Calu3 (cell line): Measurements from ENCODE around the gene MYO9A. TPM values are rescaled to one million over a fixed set of nuclear protein-coding genes. Genes with fewer than 3 reads are reported as not detected.

Experiments used
- BruUV-seq: library from RNA; stranded (reverse); fragments of 400-500 nt; replicated peaks from 2 replicates; lab custom pipeline; 2021; lab: Mats Ljungman, UMichigan
- CTCF ChIA-PET: fragments of 300-600 bp; sonication (Branson Sonifier 250); formaldehyde crosslinking; loops from one replicate; lab custom pipeline; 2022; ENCODE audit warnings: antibody characterized with exemption; lab: Charles Lee
- DNase-seq: peaks from one replicate; pipeline ENCODE4 v3.0.0; 2022
- H3K27ac Mint-ChIP-seq: one replicate; pipeline ENCODE4 v1.8.0; 2022; ENCODE audit warnings: mixed read lengths; ENCODE audit not compliant: unreplicated experiment
- H3K27me3 Mint-ChIP-seq: one replicate; pipeline ENCODE4 v1.8.0; 2022; ENCODE audit warnings: mixed read lengths; ENCODE audit not compliant: unreplicated experiment
- H3K36me3 Mint-ChIP-seq: one replicate; pipeline ENCODE4 v1.8.0; 2022; ENCODE audit warnings: mild to moderate bottlenecking, moderate library complexity, mixed read lengths; ENCODE audit not compliant: insufficient read depth, unreplicated experiment
- H3K4me1 Mint-ChIP-seq: one replicate; pipeline ENCODE4 v1.8.0; 2022; ENCODE audit warnings: mild to moderate bottlenecking, low read depth, mixed read lengths; ENCODE audit not compliant: unreplicated experiment
- H3K4me3 Mint-ChIP-seq: one replicate; pipeline ENCODE4 v1.8.0; 2022; ENCODE audit warnings: mild to moderate bottlenecking, low read depth, moderate library complexity, mixed read lengths; ENCODE audit not compliant: unreplicated experiment
- H3K9me3 Mint-ChIP-seq: one replicate; pipeline ENCODE4 v1.8.0; 2022; ENCODE audit warnings: low read depth, mixed read lengths; ENCODE audit not compliant: unreplicated experiment
- CTCF ChIP-seq: fragments of 200-600 bp; IDR thresholded peaks from one replicate; pipeline ENCODE4 v1.8.0; 2022; ENCODE audit warnings: antibody characterized with exemption; ENCODE audit not compliant: unreplicated experiment
- intact Hi-C: fragments of 100-400 bp; cut with micrococcal nuclease; formaldehyde crosslinking; loops from one replicate; pipeline ENCODE4 v1.10.0; 2022; ENCODE audit not compliant: unreplicated experiment
- total RNA-seq: library from RNA; stranded (reverse); gene quantifications from 2 replicates; pipeline ENCODE4 v1.2.3, GENCODE V29; 2022

MYO9A gene
- total RNA-seq, 1 experiment from 2014 or later: 32.8 TPM

- intact Hi-C loops: no loop called here
- no peaks in the 10 kb centered on the region for H3K9me3 Mint-ChIP-seq
- H3K27ac Mint-ChIP-seq: no peak overlapping the region
Observed at GRCh38 chr15:72130272-72130671, 12.3 kb upstream of the MYO9A start.

GRCh38 chr15:72128359-72128758, 10.4 kb upstream of the MYO9A start:
- no peak overlapping the region for H3K27ac Mint-ChIP-seq
- DNase-seq: no peak
- no TSS peak for BruUV-seq
- H3K27me3 Mint-ChIP-seq: no peaks in the 10 kb centered on the region
- no peaks in the 10 kb centered on the region for H3K9me3 Mint-ChIP-seq
- CTCF ChIA-PET: interaction anchor here (0.5 kb wide), 1 partner anchor 43 kb away, joined by 3 read pairs; no protein-coding TSS in a partner anchor
- intact Hi-C loops: no loop called here
- no peaks in the 10 kb centered on the region for H3K36me3 Mint-ChIP-seq
- H3K4me1 Mint-ChIP-seq: no peaks in the 10 kb centered on the region
- H3K4me3 Mint-ChIP-seq: no peak overlapping the region
- TF ChIP-seq CTCF: no peak

More at GRCh38 chr15:72130272-72130671, 12.3 kb upstream of the MYO9A start:
- no peak for TF ChIP-seq CTCF
- no peaks in the 10 kb centered on the region for H3K27me3 Mint-ChIP-seq
- no peak overlapping the region for H3K4me3 Mint-ChIP-seq
- no peaks in the 10 kb centered on the region for H3K4me1 Mint-ChIP-seq
- CTCF ChIA-PET: interaction anchor here (1.0 to 1.5 kb wide), 3 partner anchors 9 to 378 kb away, joined by 3 to 8 read pairs (median 4); partner anchors contain the start of genes MYO9A and SENP8
- BruUV-seq: no TSS peak
- no peak for DNase-seq
- no peaks in the 10 kb centered on the region for H3K36me3 Mint-ChIP-seq

- no peak for TF ChIP-seq CTCF
- no peak for DNase-seq
- no peaks in the 10 kb centered on the region for H3K9me3 Mint-ChIP-seq
- no peaks in the 10 kb centered on the region for H3K27me3 Mint-ChIP-seq
- CTCF ChIA-PET: interaction anchor here (0.5 to 0.7 kb wide), 2 partner anchors 43 to 574 kb away, joined by 3 read pairs; no protein-coding TSS in a partner anchor
- no TSS peak for BruUV-seq
- intact Hi-C loops: no loop called here
- no peak overlapping the region for H3K27ac Mint-ChIP-seq
- no peaks in the 10 kb centered on the region for H3K36me3 Mint-ChIP-seq
- H3K4me3 Mint-ChIP-seq: no peak overlapping the region
- H3K4me1 Mint-ChIP-seq: no peaks in the 10 kb centered on the region
Observed at GRCh38 chr15:72127724-72128322, 9.9 kb upstream of the MYO9A start.

GRCh38 chr15:72124218-72124617, 6.3 kb upstream of the MYO9A start:
- CTCF ChIA-PET: interaction anchor here (1.4 kb wide), 1 partner anchor 10 kb away, joined by 3 read pairs; no protein-coding TSS in a partner anchor
- no TSS peak for BruUV-seq
- Mint-ChIP-seq H3K36me3 (no peaks in the 10 kb centered on the region), H3K27me3 (no peaks in the 10 kb centered on the region), H3K4me1 (peaks cover 14% of the 10 kb centered on the region), H3K9me3 (no peaks in the 10 kb centered on the region), H3K4me3 (no peak overlapping the region), H3K27ac (no peak overlapping the region)
- no peak for TF ChIP-seq CTCF
- intact Hi-C loops: no loop called here
- DNase-seq: no peak
